Subcutaneous adipose tissue (tissue), 4 donors: ENCODE measurements around the gene SPACA5. TPM values are rescaled to one million over a fixed set of nuclear protein-coding genes. Genes with fewer than 3 reads are reported as not detected.

ENCODE experiments used
- CTCF ChIP-seq: fragments of 450-650 bp; IDR thresholded peaks from one replicate; pipeline ENCODE4 v1.5.1; 2016; ENCODE audit warnings: low read depth, mild to moderate bottlenecking, control low read depth, antibody characterized with exemption, moderate library complexity
- total RNA-seq, 4 donors: library from RNA; depleted of rRNA; stranded (reverse); fragments of >200 nt; gene quantifications; one replicate each; pipeline ENCODE4 v1.1.0, GENCODE V29; 2016

The SPACA5 gene
- total RNA-seq, 4 donors from 2014 or later = not detected

GRCh38 chrX:48022100-48022499 is 15.3 kb downstream of the SPACA5 start:
- TF ChIP-seq CTCF = no peak

- TF ChIP-seq CTCF = no peak
Measured at GRCh38 chrX:48022738-48023137, 15.9 kb downstream of the SPACA5 start.

GRCh38 chrX:48025561-48025960 is 18.8 kb downstream of the SPACA5 start:
- TF ChIP-seq CTCF = no peak

GRCh38 chrX:48028091-48028490 is 21.3 kb downstream of the SPACA5 start:
- TF ChIP-seq CTCF = no peak

- TF ChIP-seq CTCF = no peak
Measured at GRCh38 chrX:48030237-48030636, 23.4 kb downstream of the SPACA5 start.

- no peak for TF ChIP-seq CTCF
Measured at GRCh38 chrX:48035891-48036290, 29.1 kb downstream of the SPACA5 start.

- TF ChIP-seq CTCF = no peak
Measured at GRCh38 chrX:48043056-48043455, 36.3 kb downstream of the SPACA5 start.
